ENCODE measurements around the gene CLIP3.
A peak's percentile ranks its signal among the peaks of the same experiment; 100 is the strongest.

The CLIP3 gene

DNA sequence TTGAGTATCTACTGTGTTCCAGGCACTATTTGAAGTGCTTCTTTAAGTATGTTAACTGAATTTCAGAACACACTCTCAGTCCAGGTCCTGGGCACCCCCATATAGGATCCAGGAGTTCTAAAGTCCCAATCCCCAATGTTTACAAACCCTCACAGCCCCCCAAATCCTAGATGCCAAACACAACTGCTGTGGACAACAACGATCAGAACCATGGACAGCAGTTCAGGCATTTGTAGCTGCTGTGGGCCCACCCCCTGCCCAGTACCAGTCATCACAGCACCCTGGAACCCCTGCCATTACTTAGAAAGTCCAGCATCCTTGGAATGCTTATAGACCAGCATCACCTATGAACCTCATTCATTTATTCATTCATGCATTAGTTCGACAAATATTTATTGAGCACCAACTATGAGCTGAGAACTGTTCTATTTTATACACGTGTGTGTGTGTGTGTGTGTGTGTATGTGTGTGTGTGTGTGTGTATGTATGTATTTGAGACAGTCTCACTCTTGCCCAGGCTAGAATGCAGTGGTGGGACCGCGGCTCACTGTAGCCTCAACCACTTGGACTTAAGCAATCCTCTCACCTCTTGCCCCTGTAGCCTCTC is 57.0 kb downstream of the CLIP3 start:
- peak; percentile 12 for DNase-seq

DNA sequence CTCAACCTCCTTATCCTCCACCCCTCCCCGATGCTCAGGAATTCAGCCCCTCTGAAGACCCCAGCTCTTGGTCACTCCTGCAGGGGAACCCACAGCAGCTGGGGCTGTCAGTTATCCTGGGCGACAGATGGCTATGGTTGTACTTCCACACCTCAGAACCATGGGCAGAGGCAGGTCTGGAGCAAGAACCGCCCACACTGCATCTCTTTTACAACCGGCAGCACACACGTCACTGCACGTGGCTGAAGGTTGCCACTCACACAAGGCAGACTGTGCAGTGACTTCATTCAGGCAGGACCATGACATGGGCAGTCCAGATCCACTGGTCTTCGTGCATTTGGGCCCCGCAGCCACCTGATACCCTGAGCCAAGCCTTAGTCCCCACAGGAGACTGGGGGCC is 59.2 kb downstream of the CLIP3 start:
- DNase-seq = no peak

DNA sequence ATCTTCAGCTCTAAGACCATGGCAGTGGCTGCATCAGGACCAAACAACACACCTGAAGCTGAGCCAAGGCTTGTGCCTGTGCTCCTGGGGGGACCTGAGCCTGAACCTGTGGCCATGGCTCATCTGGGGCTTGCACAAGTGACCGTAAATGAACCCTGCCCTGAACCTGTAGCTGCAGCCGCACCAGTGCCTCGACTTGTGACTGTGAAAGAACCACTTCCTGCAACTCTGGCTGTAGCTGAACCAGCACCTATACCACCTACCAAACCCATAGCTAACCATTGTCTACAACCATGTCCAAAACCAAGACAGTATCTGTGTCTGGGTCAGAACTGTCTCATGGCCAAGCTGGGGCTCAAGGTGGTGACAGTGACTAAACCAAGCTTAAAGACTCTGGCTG is 65.9 kb downstream of the CLIP3 start:
- DNase-seq = no peak
